Stomach (tissue), 4 donors: ENCODE results near the gene REC8.

Experiments used
- CTCF ChIP-seq, 7 experiments: fragments of 450-650 bp in 4 of 7; fragments of 200-600 bp in 3 of 7; sonication (generic) in 3 of 7; IDR thresholded peaks; one replicate each; pipeline ENCODE4 v1.5.1; 2016 to 2019; ENCODE audit warnings: antibody characterized with exemption in 7 of 7, control low read depth in 2 of 7, mild to moderate bottlenecking in 1 of 7
- POLR2AphosphoS5 ChIP-seq, 3 donors: sonication (generic); formaldehyde crosslinking; IDR thresholded peaks; one replicate each; pipeline ENCODE4 v1.6.1; 2016; ENCODE audit warnings: antibody characterized with exemption in 3 of 3

DNA sequence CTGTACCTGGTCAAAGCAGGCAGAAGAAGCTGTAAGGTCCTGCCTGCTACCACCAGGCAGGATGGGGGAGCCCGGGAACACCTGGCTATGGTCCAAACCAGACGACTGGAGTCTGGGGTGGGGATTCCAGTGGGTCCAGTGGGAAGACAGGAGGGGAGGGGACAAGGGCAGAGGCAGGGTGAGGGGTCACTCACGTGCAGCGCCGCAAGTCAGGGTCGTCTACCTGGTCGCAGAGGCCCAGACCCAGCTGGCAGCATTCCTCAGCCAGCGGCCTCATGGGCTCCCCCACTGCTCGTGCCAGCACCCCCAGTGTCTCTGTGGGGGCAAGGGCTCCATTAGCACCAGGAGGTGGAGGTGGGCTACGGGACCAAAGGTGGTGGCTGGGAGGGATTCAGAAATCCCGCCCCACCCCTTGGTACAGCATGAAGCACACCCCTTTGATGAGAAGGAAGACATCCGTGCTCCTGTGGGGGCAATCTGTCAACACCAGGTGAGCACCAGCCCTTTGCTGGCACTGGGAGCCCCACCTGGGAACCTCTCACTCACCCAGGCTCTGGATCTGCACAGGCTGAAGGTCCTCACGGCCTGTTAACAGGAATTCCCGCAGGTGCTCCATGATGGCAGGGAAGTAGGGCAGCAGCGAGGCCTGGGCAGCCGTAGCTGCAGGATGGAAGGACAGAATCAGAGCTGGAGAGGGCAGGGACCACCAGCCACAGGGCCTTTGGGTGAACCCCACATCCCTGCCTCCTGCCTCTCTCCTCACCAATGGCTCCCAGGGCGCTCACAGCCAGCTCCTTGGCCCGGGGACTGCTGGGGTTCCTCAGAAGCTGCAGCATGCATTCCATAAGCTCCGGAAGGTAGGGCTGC, 12.5 kb downstream of the REC8 start:
- TF ChIP-seq CTCF (IDR thresholded peaks at IDR 0.05) (no peak), POLR2AphosphoS5 (IDR thresholded peaks at IDR 0.05) (no peak)
